ENCODE results near the gene BPIFB2.

DNA sequence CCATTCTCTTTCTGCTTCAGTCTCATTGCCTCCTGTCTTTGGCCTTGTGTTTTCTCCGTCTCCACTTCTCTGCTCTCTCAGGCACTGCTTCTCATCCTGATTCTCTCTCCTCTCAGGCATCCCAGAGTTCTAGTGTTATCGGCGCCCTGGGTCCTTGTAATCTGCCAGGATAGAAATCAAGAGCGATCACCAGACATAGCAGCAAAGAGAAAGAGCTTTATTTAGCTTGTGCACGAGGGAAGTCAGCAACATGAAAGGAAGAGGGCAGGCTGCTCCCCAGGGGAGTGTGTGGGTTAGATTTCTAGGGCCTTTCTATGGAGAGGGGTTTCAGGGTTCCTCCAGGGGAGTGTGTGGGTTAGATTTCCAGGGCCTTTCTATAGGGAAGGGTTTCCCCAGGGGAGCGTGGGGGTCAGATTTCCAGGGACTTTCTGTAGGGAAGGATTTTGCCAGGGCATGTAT lies 35.8 kb upstream of the BPIFB2 start:
- TF ChIP-seq, protein P1, sequence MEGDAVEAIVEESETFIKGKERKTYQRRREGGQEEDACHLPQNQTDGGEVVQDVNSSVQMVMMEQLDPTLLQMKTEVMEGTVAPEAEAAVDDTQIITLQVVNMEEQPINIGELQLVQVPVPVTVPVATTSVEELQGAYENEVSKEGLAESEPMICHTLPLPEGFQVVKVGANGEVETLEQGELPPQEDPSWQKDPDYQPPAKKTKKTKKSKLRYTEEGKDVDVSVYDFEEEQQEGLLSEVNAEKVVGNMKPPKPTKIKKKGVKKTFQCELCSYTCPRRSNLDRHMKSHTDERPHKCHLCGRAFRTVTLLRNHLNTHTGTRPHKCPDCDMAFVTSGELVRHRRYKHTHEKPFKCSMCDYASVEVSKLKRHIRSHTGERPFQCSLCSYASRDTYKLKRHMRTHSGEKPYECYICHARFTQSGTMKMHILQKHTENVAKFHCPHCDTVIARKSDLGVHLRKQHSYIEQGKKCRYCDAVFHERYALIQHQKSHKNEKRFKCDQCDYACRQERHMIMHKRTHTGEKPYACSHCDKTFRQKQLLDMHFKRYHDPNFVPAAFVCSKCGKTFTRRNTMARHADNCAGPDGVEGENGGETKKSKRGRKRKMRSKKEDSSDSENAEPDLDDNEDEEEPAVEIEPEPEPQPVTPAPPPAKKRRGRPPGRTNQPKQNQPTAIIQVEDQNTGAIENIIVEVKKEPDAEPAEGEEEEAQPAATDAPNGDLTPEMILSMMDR (optimal IDR thresholded peaks at IDR 0.05 in 1 of 3, IDR thresholded peaks at IDR 0.05 in 1 of 3, conservative IDR thresholded peaks at IDR 0.05 in 1 of 3; ENCODE audit: extremely low read depth in 1 of 3, insufficient read depth in 2 of 3, low read length in 3 of 3), result no peak
- no peak for TF ChIP-seq EZH2 (IDR thresholded peaks at IDR 0.05; ENCODE audit: low read length)

Measured in keratinocyte (primary cell).